Stimulated activated CD4-positive, alpha-beta T cell treated with anti-CD3 and anti-CD28 coated beads, Interleukin-15, amount 100 ng/mL, for 48 hours (primary cell): Measurements from ENCODE around the gene MSL2.
"Not testable (repeated sequence)": the region's sequence is repeated elsewhere in the genome, so short reads cannot be mapped to it uniquely, and the experiment has no call there.

ENCODE experiments used
- DNase-seq, 2 donors: peaks; one replicate each; pipeline ENCODE4 v3.0.0-alpha.2; 2020; ENCODE audit warnings: low read depth in 2 of 2

MSL2 gene, protein sequence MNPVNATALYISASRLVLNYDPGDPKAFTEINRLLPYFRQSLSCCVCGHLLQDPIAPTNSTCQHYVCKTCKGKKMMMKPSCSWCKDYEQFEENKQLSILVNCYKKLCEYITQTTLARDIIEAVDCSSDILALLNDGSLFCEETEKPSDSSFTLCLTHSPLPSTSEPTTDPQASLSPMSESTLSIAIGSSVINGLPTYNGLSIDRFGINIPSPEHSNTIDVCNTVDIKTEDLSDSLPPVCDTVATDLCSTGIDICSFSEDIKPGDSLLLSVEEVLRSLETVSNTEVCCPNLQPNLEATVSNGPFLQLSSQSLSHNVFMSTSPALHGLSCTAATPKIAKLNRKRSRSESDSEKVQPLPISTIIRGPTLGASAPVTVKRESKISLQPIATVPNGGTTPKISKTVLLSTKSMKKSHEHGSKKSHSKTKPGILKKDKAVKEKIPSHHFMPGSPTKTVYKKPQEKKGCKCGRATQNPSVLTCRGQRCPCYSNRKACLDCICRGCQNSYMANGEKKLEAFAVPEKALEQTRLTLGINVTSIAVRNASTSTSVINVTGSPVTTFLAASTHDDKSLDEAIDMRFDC

DNA sequence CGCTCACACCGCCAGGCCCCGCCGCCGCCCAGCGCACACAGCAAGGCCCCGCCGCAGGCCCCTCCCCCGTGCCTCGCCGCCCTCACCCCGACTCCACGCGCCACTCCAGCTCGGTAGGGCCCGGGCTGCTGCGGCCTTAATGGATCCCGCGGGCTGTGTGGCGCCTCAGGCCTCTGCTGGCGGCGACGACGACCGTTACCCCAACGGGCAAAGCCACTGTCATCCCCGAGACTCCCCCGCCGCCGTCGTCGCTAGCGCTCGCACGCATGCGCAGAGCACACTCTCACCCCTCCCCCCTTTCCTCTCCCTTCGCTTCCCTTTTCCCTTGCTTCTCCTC, at the start of gene MSL2:
Gene MSL2, minus strand, starts transcription at position 272 of the 337 bp plus-strand sequence. CDS start 1,222 bp downstream, outside the sequence.
- no peak for DNase-seq

DNA sequence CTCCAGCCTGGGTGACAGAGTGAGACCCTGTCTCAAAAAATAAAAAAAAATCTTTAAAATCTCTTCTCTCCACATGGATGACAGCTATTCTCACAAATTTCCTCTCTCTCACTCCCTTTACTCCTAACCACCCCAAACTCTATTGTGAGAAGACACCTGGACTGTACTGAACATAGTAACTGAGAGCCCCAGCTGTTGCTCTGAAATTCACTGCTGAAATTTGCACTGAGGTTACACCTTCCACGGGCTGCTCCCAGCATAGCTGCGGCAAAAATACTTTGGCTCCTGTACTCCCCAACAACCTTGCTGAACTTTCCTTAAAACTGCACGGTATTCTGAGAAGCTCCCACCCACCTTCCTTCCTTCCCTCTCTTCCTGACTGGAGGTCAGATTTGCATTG, 49.6 kb upstream of the MSL2 start:
- no peak for DNase-seq

DNA sequence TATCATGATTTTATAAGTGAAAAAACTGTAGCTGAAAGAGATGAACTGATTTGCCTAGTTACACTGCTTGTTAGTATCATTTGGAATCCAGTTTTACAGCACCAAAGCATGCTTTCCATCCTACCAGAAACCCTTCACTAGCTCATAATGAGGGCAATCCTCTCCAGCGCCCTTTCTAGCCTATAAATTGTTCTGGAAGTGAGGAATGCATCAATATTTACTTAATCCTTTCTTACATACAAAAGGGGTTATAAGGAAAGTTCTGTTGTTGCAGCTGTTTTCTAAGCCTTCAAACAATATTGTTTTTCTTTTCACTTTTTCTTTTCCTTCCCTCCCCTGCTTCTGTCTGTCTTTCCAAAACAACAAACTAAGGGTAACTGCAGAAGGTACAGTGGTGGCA, 43.0 kb upstream of the MSL2 start:
- DNase-seq, result no peak

DNA sequence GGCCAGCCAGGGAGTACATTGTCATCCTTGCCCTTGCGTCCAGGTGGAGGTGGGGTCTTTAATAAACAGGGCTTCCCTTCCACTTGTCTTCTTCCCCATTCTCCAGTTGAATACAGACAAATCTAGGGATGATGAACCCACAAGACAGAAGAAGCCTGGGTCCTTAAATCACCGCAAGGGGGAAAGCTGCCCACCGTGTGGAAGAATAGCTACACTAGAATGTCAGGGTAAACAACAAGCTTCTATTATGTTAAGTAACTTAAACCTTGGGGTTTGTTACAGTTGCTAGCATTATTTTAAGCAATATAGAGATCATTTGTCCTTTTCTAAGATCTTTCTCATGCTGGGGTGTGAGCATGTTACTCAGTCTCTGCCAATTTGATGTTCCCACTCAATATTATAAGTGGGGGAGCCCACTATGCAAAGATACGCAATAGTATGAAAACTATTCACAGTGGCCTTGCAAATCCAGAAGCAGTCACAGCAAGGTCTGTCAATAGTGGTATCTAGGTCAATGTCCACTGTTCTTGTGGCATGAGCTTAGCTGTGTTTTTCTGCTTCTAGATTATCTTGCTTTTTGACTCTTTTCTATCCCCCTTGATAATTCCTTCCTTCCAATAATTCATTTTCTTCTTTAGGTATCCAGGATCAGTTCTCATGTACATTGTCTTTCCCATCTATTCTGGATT, 42.0 kb upstream of the MSL2 start:
- DNase-seq, result no peak

DNA sequence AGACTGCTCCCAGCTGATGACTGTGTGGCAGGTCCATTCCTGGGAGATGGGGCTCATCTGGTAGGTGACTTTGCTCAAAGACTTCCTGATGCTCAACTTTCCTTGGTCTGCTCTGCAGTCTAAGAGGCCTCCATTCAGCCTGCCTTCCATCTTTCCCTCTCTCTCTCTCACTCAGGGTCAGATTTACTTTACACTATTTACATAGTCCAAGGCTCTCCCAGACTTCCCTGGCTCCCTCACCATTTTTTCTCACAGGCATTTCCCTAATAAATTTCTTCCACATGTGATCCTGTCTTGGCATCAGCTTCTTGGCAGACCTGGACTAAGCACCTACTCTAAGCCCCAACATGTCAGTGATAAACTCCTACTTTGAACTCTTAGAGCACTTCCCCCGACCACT, 41.0 kb upstream of the MSL2 start:
- DNase-seq, result no peak

DNA sequence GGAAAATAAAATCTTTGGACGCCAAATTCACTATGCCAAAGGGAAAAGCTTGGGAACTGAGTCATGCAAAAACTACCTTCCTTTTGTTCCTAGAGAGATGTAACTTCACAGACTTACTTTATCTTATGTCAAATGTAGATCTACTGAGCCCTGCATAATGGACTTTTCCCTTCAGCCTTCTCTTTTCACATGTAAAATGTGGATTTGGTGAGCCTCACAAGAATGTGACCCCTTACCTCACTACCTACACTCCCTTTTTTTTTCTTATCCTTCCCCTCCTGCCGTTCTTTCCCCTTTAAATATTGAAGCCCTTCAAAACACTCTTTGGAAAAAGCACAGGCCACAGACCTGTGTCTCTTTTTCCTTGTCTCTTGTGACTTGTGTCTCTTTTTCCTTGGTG, 40.0 kb upstream of the MSL2 start:
- DNase-seq, result no peak

DNA sequence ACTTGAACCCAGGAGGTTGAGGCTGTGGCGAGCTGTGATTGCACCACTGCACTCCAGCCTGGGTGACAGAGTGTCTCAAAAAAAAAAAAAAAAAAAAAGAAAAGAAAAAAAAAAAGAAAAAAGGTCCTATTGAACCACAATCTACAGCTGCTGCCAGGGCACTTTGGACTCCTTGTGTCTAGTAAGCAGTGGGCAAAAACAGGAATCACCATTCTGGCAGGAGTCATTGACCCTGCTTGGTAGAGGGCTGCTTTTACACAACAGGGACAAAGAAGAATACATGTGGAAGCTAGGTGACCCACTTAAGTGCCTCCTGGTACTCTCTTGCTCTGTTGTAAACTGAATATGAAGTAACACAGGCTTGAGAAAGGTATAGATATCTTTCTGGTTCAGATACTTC, 39.4 kb upstream of the MSL2 start:
- no peak for DNase-seq

DNA sequence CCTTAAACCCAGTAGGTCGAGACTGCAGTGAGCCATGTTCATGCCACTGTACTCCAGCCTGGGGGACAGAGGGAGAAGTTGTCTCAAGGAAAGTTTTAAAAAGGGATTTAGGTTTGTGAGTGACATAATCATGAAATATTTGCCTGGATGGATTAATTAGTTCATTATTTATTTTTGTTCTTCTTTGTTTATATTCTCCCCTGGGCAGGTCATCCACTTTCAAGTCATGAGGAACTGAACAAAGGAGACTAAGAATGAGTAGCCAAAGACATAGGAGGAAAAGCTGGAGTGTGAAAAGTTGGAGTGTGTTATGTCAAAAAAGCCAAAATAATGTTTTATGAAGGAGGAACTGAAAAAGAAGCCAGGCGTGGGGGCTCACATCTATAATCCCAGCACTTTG, 36.3 kb upstream of the MSL2 start:
- DNase-seq, result no peak

DNA sequence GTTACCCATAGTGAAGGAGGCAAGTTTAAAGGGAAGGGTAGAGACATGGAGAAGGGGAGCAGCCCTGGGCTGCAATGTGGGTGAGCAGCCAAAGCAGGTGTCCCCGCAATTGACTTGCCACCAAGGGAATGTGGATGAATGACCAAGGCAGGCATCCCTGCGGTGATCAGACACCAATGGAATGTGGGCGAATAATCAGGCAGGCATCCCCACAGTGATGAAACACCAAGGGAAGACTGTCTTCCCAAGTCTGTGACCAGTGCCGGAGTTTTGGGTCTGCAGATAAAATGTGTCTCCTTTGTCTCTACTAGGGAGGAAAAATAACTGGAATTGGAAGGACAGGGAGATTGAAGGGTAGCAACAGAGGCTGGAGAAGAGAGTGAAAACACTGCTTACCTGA, 26.6 kb upstream of the MSL2 start:
- DNase-seq, result not testable (repeated sequence)

DNA sequence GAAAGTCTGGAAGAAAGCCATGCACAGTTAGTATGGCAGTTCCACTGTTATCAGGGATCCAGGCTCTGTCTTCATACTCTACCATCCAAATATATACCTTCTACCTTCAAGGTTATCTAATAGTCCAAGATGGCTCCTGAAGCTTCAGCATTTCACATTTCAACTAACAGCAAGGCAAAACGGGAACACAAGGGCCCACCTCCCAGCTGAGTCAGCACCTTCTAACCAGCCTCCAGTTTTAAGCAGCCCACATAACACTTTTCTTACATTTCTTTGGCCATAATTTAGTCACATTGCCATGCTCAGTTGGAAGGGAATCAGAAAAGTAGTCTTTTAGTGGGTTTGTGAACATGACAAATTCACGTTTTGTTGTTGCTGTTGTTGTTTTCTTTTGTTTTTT, 15.4 kb upstream of the MSL2 start:
- DNase-seq, result no peak

DNA sequence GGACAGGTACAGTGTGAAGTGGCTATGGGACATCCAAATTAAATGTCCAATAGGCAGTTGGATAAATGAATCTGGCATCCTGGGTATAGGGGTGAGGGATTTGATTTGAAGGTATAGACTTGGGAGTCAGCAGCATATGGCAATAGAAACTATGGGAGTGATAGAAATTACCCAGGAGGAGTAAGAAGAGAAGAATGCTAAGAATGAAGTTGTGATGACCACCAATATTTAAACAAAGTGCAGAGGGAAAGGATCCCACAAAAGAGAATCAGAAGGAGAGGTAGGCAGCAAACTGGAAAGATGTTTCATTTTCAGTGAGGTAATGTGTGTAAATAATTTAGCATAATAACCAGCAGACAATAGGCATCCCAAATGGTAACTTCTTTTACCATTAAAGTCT, 13.8 kb upstream of the MSL2 start:
- DNase-seq, result no peak

DNA sequence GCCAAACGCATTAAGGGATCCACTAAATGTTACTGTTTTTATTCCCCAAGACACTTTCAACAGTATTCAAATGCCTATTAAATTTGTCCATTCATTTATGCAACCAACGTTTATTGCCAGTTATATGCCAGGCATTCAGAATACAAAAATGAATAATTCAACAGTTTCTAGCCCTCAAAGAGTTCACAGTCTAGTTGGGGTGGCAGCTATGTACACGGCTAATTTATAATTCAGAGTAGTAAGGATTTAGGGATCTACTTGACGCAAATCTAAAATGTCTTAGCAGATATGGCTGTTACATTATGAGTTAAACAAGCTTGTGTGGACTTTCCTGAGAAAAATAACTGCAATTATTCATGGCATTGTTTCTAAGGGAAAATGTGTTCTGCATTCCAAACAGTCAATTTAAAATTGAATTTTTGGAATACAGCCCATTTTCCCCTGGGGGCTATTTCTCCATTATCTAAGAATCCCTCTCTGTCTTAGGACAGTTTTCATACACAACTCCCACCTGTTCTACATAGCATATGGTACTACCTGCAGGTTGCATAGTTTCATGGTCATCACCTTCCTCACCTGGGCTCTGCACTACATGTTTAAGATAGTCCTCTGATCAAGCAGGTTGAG, 11.5 kb upstream of the MSL2 start:
- DNase-seq, result no peak

DNA sequence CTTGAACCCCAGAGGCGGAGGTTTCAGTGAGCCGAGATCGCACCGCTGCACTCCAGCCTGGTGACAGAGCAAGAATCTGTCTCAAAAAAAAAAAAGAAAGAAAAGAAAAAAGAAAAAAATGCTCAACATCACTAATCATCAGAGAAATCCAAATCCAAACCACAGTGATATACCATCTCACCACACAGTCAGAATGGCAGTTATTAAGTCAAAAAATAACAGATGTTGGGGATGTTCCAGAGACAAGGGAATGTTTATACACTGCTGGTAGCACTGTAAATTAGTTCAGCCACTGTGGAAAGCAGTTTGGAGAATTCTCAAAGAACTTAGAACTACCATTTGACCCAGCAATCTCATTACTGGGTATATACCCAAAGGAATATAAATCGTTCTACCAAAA, 3.1 kb upstream of the MSL2 start:
- DNase-seq, result not testable (repeated sequence)

DNA sequence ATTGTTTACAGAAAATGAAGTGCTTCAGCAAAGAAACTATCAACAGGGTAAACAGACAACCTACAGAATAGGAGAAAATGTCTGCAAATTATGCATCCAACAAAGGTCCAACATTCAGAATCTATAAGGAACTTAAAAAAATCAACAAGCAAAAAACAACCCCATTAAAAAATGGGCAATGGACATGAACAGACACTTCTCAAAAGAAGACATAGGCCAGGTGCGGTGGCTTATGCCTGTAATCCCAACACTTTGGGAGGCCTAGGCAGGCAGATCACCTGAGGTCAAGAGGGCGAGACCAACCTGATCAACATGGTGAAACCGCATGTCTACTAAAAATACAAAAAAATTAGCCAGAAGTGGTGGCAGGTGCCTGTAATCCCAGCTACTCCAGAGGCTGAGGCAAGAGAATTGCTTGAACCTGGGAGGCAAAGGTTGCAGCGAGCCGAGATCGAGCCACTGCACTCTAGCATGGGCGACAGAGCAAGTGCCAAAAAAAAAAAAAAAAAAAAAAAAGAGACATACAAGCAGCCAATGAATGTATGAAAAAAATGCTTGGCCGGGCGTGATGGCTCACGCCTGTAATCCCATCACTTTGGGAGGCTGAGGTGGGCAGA, 2.4 kb upstream of the MSL2 start:
- DNase-seq, result not testable (repeated sequence)

DNA sequence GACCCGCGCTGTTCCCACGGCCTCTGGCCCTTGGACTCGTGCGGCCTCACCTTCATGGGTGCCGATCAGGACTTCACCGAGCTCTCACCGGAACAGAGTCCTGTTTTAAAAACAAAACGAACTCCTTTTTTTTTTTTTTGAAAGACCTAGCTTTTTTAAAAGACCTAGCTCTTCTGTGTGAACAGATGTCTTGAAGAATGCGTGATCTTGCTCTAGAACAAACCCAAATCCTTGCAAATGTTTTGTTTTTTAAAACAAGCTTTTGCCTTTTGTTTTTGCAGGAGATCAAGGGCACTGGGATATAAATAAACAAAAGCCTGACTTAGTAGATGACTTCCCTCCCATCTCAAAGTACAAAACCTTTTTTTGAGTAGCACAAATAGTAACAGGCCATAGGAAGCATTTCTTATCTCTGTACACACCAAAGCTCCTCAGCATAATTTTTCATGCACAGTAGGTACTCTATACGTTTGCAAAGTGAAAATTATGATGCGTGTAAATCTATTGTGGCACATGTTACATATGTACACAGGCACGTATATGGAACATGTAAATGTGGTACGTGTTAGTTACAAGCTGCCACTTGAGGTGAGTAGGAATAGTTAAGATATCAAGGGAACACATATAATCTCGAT, 1.1 kb upstream of the MSL2 start:
- no peak for DNase-seq

DNA sequence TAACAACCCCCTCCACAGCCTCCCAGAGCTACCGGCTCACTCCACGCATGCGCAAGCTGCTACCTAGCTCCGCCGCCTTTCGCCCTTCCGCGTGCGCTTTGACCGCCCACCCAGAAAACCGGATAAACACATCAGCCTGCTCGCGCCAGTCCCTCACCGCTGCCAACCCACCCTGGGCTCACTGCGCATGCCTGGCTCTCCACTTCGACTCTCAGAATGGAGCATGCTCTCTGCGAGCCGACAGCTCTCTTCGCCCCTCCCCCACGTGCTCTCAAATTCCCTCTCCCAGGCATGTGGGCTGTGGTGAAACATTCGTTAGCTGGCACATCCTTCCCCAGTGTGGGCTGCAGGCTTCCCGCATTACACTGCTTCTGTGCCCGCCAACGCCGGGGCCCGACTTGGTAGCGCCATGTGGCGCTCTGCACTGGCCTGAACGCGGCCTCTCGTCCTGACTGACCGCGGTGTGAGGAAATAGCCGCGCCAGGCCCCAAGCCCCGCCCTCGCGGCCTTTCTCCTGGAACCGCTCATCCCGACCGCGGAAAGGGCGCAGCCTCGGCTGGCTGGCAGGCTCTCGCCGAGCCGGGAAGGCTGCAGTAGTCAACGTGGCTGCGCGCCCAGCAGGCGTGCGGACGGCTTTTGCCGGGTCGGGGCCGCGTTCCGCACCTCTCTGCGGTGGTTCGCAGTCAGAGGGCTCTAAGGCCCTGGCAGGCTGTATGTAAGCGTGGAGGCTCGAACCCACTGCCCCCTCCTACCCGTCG, 445 bp upstream of the MSL2 start:
- peak; percentile 99 to 100 for DNase-seq

DNA sequence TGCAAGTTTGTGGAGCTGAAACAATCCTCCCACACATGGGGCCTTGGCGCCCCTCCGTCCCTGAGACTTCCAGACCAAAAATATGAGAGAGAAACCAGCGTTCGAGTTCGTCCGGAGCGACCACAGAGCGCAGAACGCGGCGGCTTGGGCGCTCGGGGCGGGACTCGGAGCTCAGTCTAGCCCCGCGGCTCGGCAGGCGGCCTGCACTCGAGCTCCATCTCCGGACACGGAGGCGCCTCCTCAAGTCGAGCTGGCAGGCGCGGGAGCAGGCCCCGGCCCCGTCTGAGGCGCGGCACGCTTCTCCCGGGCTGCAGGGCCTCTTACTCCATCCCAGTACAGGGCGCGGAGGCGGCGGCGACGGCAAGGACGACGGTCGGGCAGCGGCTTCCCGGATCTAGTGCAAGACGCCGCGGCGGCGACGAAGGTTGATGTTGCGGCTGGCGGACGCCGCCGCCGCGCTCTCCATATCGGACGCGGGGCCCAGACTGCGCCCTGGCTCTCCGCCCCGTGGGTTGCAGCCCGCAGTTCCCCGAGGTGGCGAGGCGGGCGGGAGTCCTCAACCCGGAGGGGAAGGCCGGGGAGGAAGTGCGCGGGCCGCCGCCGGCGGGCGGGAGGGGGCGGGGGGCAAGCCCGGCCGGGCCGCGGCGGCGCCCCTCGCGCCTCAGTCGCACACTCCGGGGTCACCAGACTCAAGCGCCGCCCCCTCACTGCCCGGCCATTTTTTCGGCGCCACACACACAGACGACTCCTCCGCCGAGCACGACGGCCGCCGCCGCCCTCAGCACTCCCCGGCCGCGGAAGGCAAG, 674 bp downstream of the MSL2 start:
- DNase-seq, result peak; percentile 61 to 64

DNA sequence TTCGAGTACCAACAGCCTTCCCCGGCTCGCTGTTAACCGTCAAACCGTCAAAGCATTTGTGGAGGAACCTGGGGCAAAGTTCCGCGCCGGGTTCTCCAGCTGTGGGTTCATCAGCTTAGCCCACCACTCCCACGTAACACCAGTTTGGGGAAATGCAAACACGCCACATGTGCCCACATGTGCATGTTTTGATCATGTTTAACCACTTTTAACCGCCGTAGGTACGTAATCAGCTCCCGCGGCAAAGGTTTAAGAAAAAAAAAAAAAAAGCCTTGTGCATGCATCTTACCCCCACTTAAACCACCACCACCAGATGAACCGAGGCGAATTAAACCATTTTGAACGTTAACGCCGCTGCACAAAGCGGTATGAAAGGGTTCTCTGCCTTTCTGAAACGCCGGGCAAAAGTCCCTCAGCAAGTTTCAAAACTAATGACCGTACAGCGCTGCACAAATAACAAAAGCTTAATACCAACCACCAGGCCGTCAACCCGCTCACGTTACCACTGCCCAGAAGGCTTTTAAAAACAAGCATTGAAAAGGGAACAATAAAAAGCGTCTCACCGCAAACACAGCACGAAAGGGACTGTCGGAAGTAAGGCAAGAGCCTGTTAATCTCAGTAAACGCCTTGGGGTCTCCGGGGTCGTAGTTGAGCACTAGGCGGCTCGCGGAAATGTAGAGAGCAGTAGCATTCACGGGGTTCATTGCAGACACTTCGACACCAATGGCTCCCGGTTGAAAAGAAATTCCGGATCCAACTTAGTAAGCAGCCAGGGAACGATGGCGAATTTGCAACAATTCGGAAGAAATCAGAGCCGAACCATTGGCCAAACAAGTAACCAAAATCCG, 1.5 kb downstream of the MSL2 start:
- DNase-seq, result peak; percentile 40 to 56
